Thyroid gland (tissue), 4 donors: ENCODE measurements around the gene POLR1A.

Source experiments
- CTCF ChIP-seq, 6 experiments: fragments of 200-600 bp in 3 of 6; fragments of 450-650 bp in 3 of 6; sonication (generic) in 3 of 6; IDR thresholded peaks; one replicate each; pipeline ENCODE4 v1.5.1; 2016 to 2019; ENCODE audit warnings: antibody characterized with exemption in 6 of 6, mild to moderate bottlenecking in 2 of 6, inconsistent platforms in 1 of 6, moderate library complexity in 1 of 6
- POLR2A ChIP-seq, 2 donors: fragments of 450-650 bp; IDR thresholded peaks; one replicate each; pipeline ENCODE4 v1.6.1; 2017; ENCODE audit warnings: antibody characterized with exemption in 2 of 2, mild to moderate bottlenecking in 2 of 2, moderate library complexity in 1 of 2

GRCh38 chr2:86124683-86125082 is 19.0 kb upstream of the POLR1A start:
- TF ChIP-seq CTCF (IDR thresholded peaks at IDR 0.05) (no peak), POLR2A (IDR thresholded peaks at IDR 0.05) (no peak)
